ENCODE results near the gene NBPF1.
"Not testable (repeated sequence)": the region's sequence is repeated elsewhere in the genome, so short reads cannot be mapped to it uniquely, and the experiment has no call there.

The NBPF1 gene

DNA sequence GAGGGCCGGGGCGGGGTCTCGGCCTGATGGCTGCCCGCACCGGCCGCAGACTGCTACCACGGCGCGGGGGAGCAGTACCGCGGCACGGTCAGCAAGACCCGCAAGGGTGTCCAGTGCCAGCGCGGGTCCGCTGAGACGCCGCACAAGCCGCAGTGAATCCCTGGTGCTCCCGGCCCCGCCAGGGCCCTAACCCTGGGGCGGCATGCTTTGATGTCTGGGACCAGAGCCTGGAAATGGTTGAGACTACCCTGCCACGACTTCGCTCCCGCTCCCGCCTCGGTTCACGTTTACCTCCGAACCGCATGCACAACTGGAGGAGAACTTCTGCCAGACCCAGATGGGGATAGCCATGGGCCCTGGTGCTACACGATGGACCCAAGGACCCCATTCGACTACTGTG is 34.9 kb upstream of the NBPF1 start:
- not testable (repeated sequence) for DNase-seq (ENCODE audit: low spot score); H3K18ac ChIP-seq (ENCODE audit: low read length); H4K8ac ChIP-seq (ENCODE audit: low read depth, low read length); H2BK120ac ChIP-seq (ENCODE audit: low read depth, low read length); H3K4me2 ChIP-seq (ENCODE audit: insufficient read depth, low read length, poor library complexity, severe bottlenecking); H3K79me1 ChIP-seq (ENCODE audit: low read depth, low read length); H2AK5ac ChIP-seq (ENCODE audit: low read depth, low read length); H3K4ac ChIP-seq (ENCODE audit: low read length); H3K36me3 ChIP-seq (replicated peaks in 1 of 2; ENCODE audit: control insufficient read depth in 2 of 2, insufficient read depth in 2 of 2, low read length in 2 of 2); H3K27ac ChIP-seq (replicated peaks; ENCODE audit: low read length); H2AFZ ChIP-seq (ENCODE audit: low read length); H3K4me3 ChIP-seq (ENCODE audit: low read length in 2 of 2); H3K9ac ChIP-seq (ENCODE audit: low read depth, low read length, poor library complexity); H3K23ac ChIP-seq (ENCODE audit: low read depth, low read length, poor library complexity); H2BK5ac ChIP-seq (ENCODE audit: low read length); H4K91ac ChIP-seq (ENCODE audit: low read depth, low read length, poor library complexity); H3K27me3 ChIP-seq (ENCODE audit: control insufficient read depth in 3 of 3, insufficient read depth in 3 of 3, low read depth in 1 of 3, low read length in 3 of 3); H3K9me3 ChIP-seq (replicated peaks in 1 of 2; ENCODE audit: control insufficient read depth in 2 of 2, insufficient read depth in 1 of 2, low read depth in 1 of 2, low read length in 2 of 2); H2BK12ac ChIP-seq (ENCODE audit: low read length)
- H3K14ac ChIP-seq (ENCODE audit: low read length), result peak overlapping the region; percentile 56
- no CpG with 5 or more reads among the region's 32 CpGs for WGBS, 2 donors (ENCODE audit: extremely low coverage in 2 of 2, insufficient read length in 2 of 2, insufficient replicate concordance in 1 of 2)
- peaks cover 9 to 12% of the 10 kb centered on the region in 2 donors for H3K4me1 ChIP-seq (ENCODE audit: control insufficient read depth in 2 of 2, insufficient read depth in 1 of 2, low read depth in 1 of 2, low read length in 2 of 2)
- H2BK15ac ChIP-seq (ENCODE audit: low read length), result peak overlapping the region; percentile 58

DNA sequence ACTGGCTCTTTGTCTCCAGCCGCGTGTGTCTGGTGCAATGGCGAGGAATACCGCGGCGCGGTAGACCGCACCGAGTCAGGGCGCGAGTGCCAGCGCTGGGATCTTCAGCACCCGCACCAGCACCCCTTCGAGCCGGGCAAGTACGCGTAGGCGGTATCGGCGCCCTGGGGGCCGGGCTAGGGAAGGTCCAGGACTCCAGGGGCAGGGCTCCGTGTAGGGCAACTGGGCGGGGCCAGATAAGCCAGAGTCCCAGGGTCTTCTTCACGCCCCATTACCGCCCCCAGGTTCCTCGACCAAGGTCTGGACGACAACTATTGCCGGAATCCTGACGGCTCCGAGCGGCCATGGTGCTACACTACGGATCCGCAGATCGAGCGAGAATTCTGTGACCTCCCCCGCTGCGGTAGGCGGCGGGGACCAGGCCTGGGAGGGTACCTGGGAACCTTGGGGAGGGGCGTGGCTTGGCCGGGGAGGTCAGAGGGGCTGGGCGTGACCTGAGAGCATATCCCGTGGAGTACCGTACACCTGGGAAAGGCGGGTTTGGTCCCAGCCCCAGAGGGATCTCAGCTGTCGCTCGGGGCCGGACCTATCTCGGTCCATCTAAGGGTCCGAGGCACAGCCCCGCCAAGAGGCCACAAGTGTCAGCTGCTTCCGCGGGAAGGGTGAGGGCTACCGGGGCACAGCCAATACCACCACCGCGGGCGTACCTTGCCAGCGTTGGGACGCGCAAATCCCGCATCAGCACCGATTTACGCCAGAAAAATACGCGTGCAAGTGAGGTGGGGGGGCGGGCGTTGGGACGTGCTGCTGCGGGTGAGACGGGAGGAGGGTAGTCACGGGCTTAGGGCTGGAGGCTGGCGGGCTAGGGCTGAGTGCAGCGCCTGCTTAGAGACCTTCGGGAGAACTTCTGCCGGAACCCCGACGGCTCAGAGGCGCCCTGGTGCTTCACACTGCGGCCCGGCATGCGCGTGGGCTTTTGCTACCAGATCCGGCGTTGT is 34.1 kb upstream of the NBPF1 start:
- H3K27ac ChIP-seq (replicated peaks; ENCODE audit: low read length); H3K4me3 ChIP-seq (ENCODE audit: low read length in 2 of 2); H3K27me3 ChIP-seq (ENCODE audit: control insufficient read depth in 3 of 3, insufficient read depth in 3 of 3, low read depth in 1 of 3, low read length in 3 of 3); H4K8ac ChIP-seq (ENCODE audit: low read depth, low read length); H3K36me3 ChIP-seq (replicated peaks in 1 of 2; ENCODE audit: control insufficient read depth in 2 of 2, insufficient read depth in 2 of 2, low read length in 2 of 2); H3K18ac ChIP-seq (ENCODE audit: low read length); H3K9ac ChIP-seq (ENCODE audit: low read depth, low read length, poor library complexity); H3K14ac ChIP-seq (ENCODE audit: low read length); H3K23ac ChIP-seq (ENCODE audit: low read depth, low read length, poor library complexity); H2BK12ac ChIP-seq (ENCODE audit: low read length); H4K91ac ChIP-seq (ENCODE audit: low read depth, low read length, poor library complexity); H3K9me3 ChIP-seq (replicated peaks in 1 of 2; ENCODE audit: control insufficient read depth in 2 of 2, insufficient read depth in 1 of 2, low read depth in 1 of 2, low read length in 2 of 2); H2BK5ac ChIP-seq (ENCODE audit: low read length); H2BK15ac ChIP-seq (ENCODE audit: low read length); H2AK5ac ChIP-seq (ENCODE audit: low read depth, low read length); H2BK120ac ChIP-seq (ENCODE audit: low read depth, low read length); H3K4ac ChIP-seq (ENCODE audit: low read length); H2AFZ ChIP-seq (ENCODE audit: low read length); DNase-seq (ENCODE audit: low spot score): not testable (repeated sequence)
- peak overlapping the region; percentile 48 for H3K4me2 ChIP-seq (ENCODE audit: insufficient read depth, low read length, poor library complexity, severe bottlenecking)
- H3K4me1 ChIP-seq (ENCODE audit: control insufficient read depth in 2 of 2, insufficient read depth in 1 of 2, low read depth in 1 of 2, low read length in 2 of 2), result peaks cover 10 to 15% of the 10 kb centered on the region in 2 donors
- no CpG with 5 or more reads among the region's 84 CpGs for WGBS, 2 donors (ENCODE audit: extremely low coverage in 2 of 2, insufficient read length in 2 of 2, insufficient replicate concordance in 1 of 2)
- peaks cover 13% of the 10 kb centered on the region for H3K79me1 ChIP-seq (ENCODE audit: low read depth, low read length)

DNA sequence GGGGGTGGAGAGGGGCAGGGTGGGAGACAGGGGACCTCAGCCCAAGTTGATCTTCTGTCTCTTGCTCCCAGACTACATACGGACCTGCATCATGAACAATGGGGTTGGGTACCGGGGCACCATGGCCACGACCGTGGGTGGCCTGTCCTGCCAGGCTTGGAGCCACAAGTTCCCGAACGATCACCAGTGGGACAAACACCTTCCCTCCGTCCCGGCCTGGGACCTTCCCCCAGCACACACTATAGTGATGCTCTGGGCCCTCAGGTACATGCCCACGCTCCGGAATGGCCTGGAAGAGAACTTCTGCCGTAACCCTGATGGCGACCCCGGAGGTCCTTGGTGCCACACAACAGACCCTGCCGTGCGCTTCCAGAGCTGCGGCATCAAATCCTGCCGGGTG is 33.4 kb upstream of the NBPF1 start:
- no CpG with 5 or more reads among the region's 17 CpGs for WGBS, 2 donors (ENCODE audit: extremely low coverage in 2 of 2, insufficient read length in 2 of 2, insufficient replicate concordance in 1 of 2)
- DNase-seq (ENCODE audit: low spot score); H3K4ac ChIP-seq (ENCODE audit: low read length); H3K27me3 ChIP-seq (ENCODE audit: control insufficient read depth in 3 of 3, insufficient read depth in 3 of 3, low read depth in 1 of 3, low read length in 3 of 3); H2BK120ac ChIP-seq (ENCODE audit: low read depth, low read length); H3K18ac ChIP-seq (ENCODE audit: low read length); H3K4me2 ChIP-seq (ENCODE audit: insufficient read depth, low read length, poor library complexity, severe bottlenecking); H3K4me3 ChIP-seq (ENCODE audit: low read length in 2 of 2); H3K14ac ChIP-seq (ENCODE audit: low read length); H4K91ac ChIP-seq (ENCODE audit: low read depth, low read length, poor library complexity); H3K36me3 ChIP-seq (replicated peaks in 1 of 2; ENCODE audit: control insufficient read depth in 2 of 2, insufficient read depth in 2 of 2, low read length in 2 of 2); H3K9ac ChIP-seq (ENCODE audit: low read depth, low read length, poor library complexity); H2BK12ac ChIP-seq (ENCODE audit: low read length); H2BK15ac ChIP-seq (ENCODE audit: low read length); H4K8ac ChIP-seq (ENCODE audit: low read depth, low read length); H3K23ac ChIP-seq (ENCODE audit: low read depth, low read length, poor library complexity); H2AFZ ChIP-seq (ENCODE audit: low read length); H2BK5ac ChIP-seq (ENCODE audit: low read length); H3K27ac ChIP-seq (replicated peaks; ENCODE audit: low read length); H3K9me3 ChIP-seq (replicated peaks in 1 of 2; ENCODE audit: control insufficient read depth in 2 of 2, insufficient read depth in 1 of 2, low read depth in 1 of 2, low read length in 2 of 2): not testable (repeated sequence)
- Histone ChIP-seq H3K4me1 (ENCODE audit: control insufficient read depth in 2 of 2, insufficient read depth in 1 of 2, low read depth in 1 of 2, low read length in 2 of 2) (peaks cover 10 to 15% of the 10 kb centered on the region in 2 donors), H2AK5ac (ENCODE audit: low read depth, low read length) (peak overlapping the region; percentile 97), H3K79me1 (ENCODE audit: low read depth, low read length) (peaks cover 15% of the 10 kb centered on the region)

DNA sequence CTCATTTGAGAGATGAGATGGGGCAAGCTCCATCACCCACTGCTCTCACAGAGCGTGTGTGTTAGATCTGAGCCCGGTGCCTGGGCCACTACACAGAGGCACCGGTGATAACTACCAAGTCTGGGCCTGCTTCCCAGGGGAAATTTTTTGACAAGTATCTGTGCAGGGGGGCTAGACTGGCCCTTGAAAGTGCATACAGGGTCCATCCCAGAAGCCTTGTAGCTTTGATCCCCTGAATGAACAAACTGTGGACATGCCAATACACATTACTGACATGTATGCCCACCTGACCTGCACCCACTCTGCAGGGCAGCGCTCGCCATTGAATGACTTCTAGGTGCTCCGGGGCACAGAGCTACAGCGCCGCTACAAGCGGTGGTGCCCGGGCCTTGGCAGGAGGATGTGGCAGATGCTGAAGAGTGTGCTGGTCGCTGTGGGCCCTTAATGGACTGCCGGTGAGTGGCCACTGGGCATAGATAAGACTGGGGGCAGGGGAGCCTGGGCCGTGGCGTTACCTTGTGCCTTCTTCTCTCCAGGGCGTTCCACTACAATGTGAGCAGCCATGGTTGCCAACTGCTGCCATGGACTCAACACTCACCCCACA is 32.8 kb upstream of the NBPF1 start:
- Histone ChIP-seq H3K4me3 (ENCODE audit: low read length in 2 of 2) (peak overlapping the region in 1 of 2 donors; percentile 32), H2BK12ac (ENCODE audit: low read length) (peak overlapping the region; percentile 52), H2AK5ac (ENCODE audit: low read depth, low read length) (peak overlapping the region; percentile 97), H3K79me1 (ENCODE audit: low read depth, low read length) (peaks cover 15% of the 10 kb centered on the region), H3K4me1 (ENCODE audit: control insufficient read depth in 2 of 2, insufficient read depth in 1 of 2, low read depth in 1 of 2, low read length in 2 of 2) (peaks cover 10 to 15% of the 10 kb centered on the region in 2 donors)
- not testable (repeated sequence) for H3K4me2 ChIP-seq (ENCODE audit: insufficient read depth, low read length, poor library complexity, severe bottlenecking); H4K8ac ChIP-seq (ENCODE audit: low read depth, low read length); H3K23ac ChIP-seq (ENCODE audit: low read depth, low read length, poor library complexity); H3K4ac ChIP-seq (ENCODE audit: low read length); H3K36me3 ChIP-seq (replicated peaks in 1 of 2; ENCODE audit: control insufficient read depth in 2 of 2, insufficient read depth in 2 of 2, low read length in 2 of 2); H3K9ac ChIP-seq (ENCODE audit: low read depth, low read length, poor library complexity); H3K14ac ChIP-seq (ENCODE audit: low read length); H3K18ac ChIP-seq (ENCODE audit: low read length); H3K27me3 ChIP-seq (ENCODE audit: control insufficient read depth in 3 of 3, insufficient read depth in 3 of 3, low read depth in 1 of 3, low read length in 3 of 3); H2AFZ ChIP-seq (ENCODE audit: low read length); H2BK15ac ChIP-seq (ENCODE audit: low read length); H3K9me3 ChIP-seq (replicated peaks in 1 of 2; ENCODE audit: control insufficient read depth in 2 of 2, insufficient read depth in 1 of 2, low read depth in 1 of 2, low read length in 2 of 2); H2BK5ac ChIP-seq (ENCODE audit: low read length); H2BK120ac ChIP-seq (ENCODE audit: low read depth, low read length); H3K27ac ChIP-seq (replicated peaks; ENCODE audit: low read length); DNase-seq (ENCODE audit: low spot score); H4K91ac ChIP-seq (ENCODE audit: low read depth, low read length, poor library complexity)
- WGBS, 2 donors (ENCODE audit: extremely low coverage in 2 of 2, insufficient read length in 2 of 2, insufficient replicate concordance in 1 of 2), result no CpG with 5 or more reads among the region's 15 CpGs

All from neuronal stem cell (in vitro differentiated cells).